Liver (tissue), 9 donors: ENCODE measurements around the gene TGIF2. TPM values are rescaled to one million over a fixed set of nuclear protein-coding genes. Genes with fewer than 3 reads are reported as not detected.

Experiments used
- DNase-seq: peaks from one replicate; pipeline ENCODE4 v3.0.0-alpha.2; 2017; ENCODE audit warnings: low spot score
- H3K27ac ChIP-seq, 2 donors: one replicate each; pipeline ENCODE4 v1.7.0; 2013; ENCODE audit warnings: inconsistent platforms in 2 of 2, low read length in 2 of 2, control low read depth in 1 of 2, low read depth in 1 of 2, mild to moderate bottlenecking in 1 of 2
- H3K27me3 ChIP-seq, 4 donors: one replicate each; pipeline versions ENCODE4 v1.6.1 to v1.7.0; 2013; ENCODE audit warnings: low read length in 3 of 4, inconsistent platforms in 1 of 4, mild to moderate bottlenecking in 1 of 4, moderate library complexity in 1 of 4; ENCODE audit not compliant: control insufficient read depth in 4 of 4, insufficient read depth in 4 of 4
- H3K36me3 ChIP-seq, 4 donors: one replicate each; pipeline versions ENCODE4 v1.6.1 to v1.7.0; 2013; ENCODE audit warnings: low read length in 3 of 4, mild to moderate bottlenecking in 3 of 4, low read depth in 1 of 4, moderate library complexity in 1 of 4; ENCODE audit not compliant: control insufficient read depth in 4 of 4, insufficient read depth in 3 of 4
- H3K4me1 ChIP-seq, 4 donors: one replicate each; pipeline versions ENCODE4 v1.6.1 to v1.7.0; 2013; ENCODE audit warnings: low read length in 3 of 4, mild to moderate bottlenecking in 3 of 4, moderate library complexity in 1 of 4; ENCODE audit not compliant: control insufficient read depth in 4 of 4, insufficient read depth in 4 of 4
- H3K4me3 ChIP-seq, 3 donors: one replicate each; pipeline versions ENCODE4 v1.6.1 to v1.7.0; 2013; ENCODE audit warnings: low read length in 3 of 3, control low read depth in 1 of 3, low read depth in 1 of 3, mild to moderate bottlenecking in 1 of 3
- H3K9ac ChIP-seq, 2 donors: one replicate each; pipeline ENCODE4 v1.7.0; 2013; ENCODE audit warnings: low read length in 2 of 2, mild to moderate bottlenecking in 2 of 2, moderate library complexity in 2 of 2, control low read depth in 1 of 2, low read depth in 1 of 2
- H3K9me3 ChIP-seq, 4 donors: one replicate each; pipeline versions ENCODE4 v1.6.1 to v1.7.0; 2013; ENCODE audit warnings: low read length in 3 of 4; ENCODE audit not compliant: control insufficient read depth in 4 of 4
- ATF3 ChIP-seq: IDR thresholded peaks from 2 replicates; pipeline ENCODE4 v1.6.1; 2016; ENCODE audit warnings: antibody characterized with exemption
- CTCF ChIP-seq: fragments of 150-350 bp; IDR thresholded peaks from 2 replicates; pipeline ENCODE4 v1.5.1; 2017; ENCODE audit warnings: improper control_type of control experiment, low read depth, low read length; ENCODE audit not compliant: missing input control
- EGR1 ChIP-seq, 2 donors: IDR thresholded peaks; 2 replicates each; pipeline ENCODE4 v1.6.1; 2016 to 2018; ENCODE audit warnings: antibody characterized with exemption in 2 of 2, low read depth in 2 of 2
- FOXA1 ChIP-seq: IDR thresholded peaks from 2 replicates; pipeline ENCODE4 v1.6.1; 2016; ENCODE audit warnings: antibody characterized with exemption
- FOXA2 ChIP-seq: IDR thresholded peaks from 2 replicates; pipeline ENCODE4 v1.6.1; 2016; ENCODE audit warnings: antibody characterized with exemption
- GABPA ChIP-seq, 2 donors: IDR thresholded peaks in 1 of 2; conservative IDR thresholded peaks in 1 of 2; 2 replicates each; pipeline ENCODE4 v1.6.1; 2016; ENCODE audit warnings: antibody characterized with exemption in 2 of 2, mild to moderate bottlenecking in 1 of 2, moderate library complexity in 1 of 2
- HNF4A ChIP-seq, 2 donors: conservative IDR thresholded peaks; 2 replicates each; pipeline ENCODE4 v1.6.1; 2016; ENCODE audit warnings: antibody characterized with exemption in 2 of 2, mild to moderate bottlenecking in 2 of 2
- HNF4G ChIP-seq: IDR thresholded peaks from 2 replicates; pipeline ENCODE4 v1.6.1; 2016; ENCODE audit warnings: antibody characterized with exemption
- JUND ChIP-seq, 2 donors: IDR thresholded peaks; 2 replicates each; pipeline ENCODE4 v1.6.1; 2016; ENCODE audit warnings: antibody characterized with exemption in 2 of 2
- MAX ChIP-seq: IDR thresholded peaks from 2 replicates; pipeline ENCODE4 v1.6.1; 2016; ENCODE audit warnings: antibody characterized with exemption
- NR2F2 ChIP-seq: IDR thresholded peaks from 2 replicates; pipeline ENCODE4 v1.6.1; 2016; ENCODE audit warnings: antibody characterized with exemption
- RAD21 ChIP-seq, 2 donors: IDR thresholded peaks; 2 replicates each; pipeline ENCODE4 v1.6.1; 2016; ENCODE audit warnings: antibody characterized with exemption in 2 of 2, mild to moderate bottlenecking in 2 of 2
- REST ChIP-seq: IDR thresholded peaks from 2 replicates; pipeline ENCODE4 v1.6.1; 2016; ENCODE audit warnings: antibody characterized with exemption, mild to moderate bottlenecking
- RXRA ChIP-seq, 2 donors: IDR thresholded peaks; 2 replicates each; pipeline ENCODE4 v1.6.1; 2017 to 2018; ENCODE audit warnings: antibody characterized with exemption in 2 of 2, mild to moderate bottlenecking in 1 of 2
- SP1 ChIP-seq: IDR thresholded peaks from 2 replicates; pipeline ENCODE4 v1.6.1; 2018; ENCODE audit warnings: antibody characterized with exemption, mild to moderate bottlenecking
- TAF1 ChIP-seq: conservative IDR thresholded peaks from 2 replicates; pipeline ENCODE4 v1.6.1; 2016; ENCODE audit warnings: antibody characterized with exemption, mild to moderate bottlenecking
- YY1 ChIP-seq: IDR thresholded peaks from 2 replicates; pipeline ENCODE4 v1.6.1; 2016; ENCODE audit warnings: antibody characterized with exemption, mild to moderate bottlenecking
- ZBTB33 ChIP-seq: IDR thresholded peaks from 2 replicates; pipeline ENCODE4 v1.6.1; 2016; ENCODE audit warnings: antibody characterized with exemption
- WGBS: extraction: QIAGEN DNeasy Blood & Tissue Kit; methylation state at CpG from one replicate; pipeline ENCODE4 v1.1.7; 2013; 5-methylcytosine and 5-hydroxymethylcytosine counted together
- polyA plus RNA-seq, 2 donors: library from polyadenylated mRNA; stranded (reverse) in 1 of 2; unstranded in 1 of 2; fragments of 200-250 nt in 1 of 2; fragments of >200 nt in 1 of 2; fragmentation: Nextera tagmentation in 1 of 2; extraction: Ambion mirVana in 1 of 2; gene quantifications; one replicate each; pipeline versions ENCODE4 v1.2.1 to v1.2.3, GENCODE V29; 2013 to 2015
- total RNA-seq, 2 donors: library from RNA; depleted of rRNA; stranded (reverse); fragments of >200 nt; gene quantifications; one replicate each; pipeline ENCODE4 v1.2.3, GENCODE V29; 2014
- donor health status: healthy.
- donor health status: healthy.
- donor health status: healthy.
- donor health status: healthy.
- donor health status: healthy.

The TGIF2 gene
- total RNA-seq (1 to 10 TPM; 4.8 to 7.9 TPM), polyA plus RNA-seq (1 to 10 TPM; 3.7 to 3.9 TPM)

GRCh38 chr20:36573103-36573797 lies at the start of gene TGIF2:
Gene TGIF2 (plus strand): TSS chr20:36573597. CDS start chr20:36578775, 5,178 bp downstream.
- Histone ChIP-seq H3K27me3 (no peaks in the 10 kb centered on the region), H3K4me3 (peak within 1 kb of the TSS; percentile 63 to 88 (median 66)), H3K36me3 (no peaks in the 10 kb centered on the region), H3K4me1 (peaks cover 6 to 24% (median 14%) of the 10 kb centered on the region in 4 donors), H3K9me3 (no peaks in the 10 kb centered on the region), H3K9ac (peak within 1 kb of the TSS; percentile 69 to 71), H3K27ac (peak within 1 kb of the TSS; percentile 93 to 98)
- 2% methylated on average over 78 of the region's 80 CpGs for WGBS
- DNase-seq = peak; percentile 83
- peak; percentile 69 for TF ChIP-seq YY1
- TF ChIP-seq FOXA2 = no peak
- peak; percentile 47 to 73 for TF ChIP-seq GABPA (IDR thresholded peaks at IDR 0.05 in 1 of 2, conservative IDR thresholded peaks at IDR 0.05 in 1 of 2)
- TF ChIP-seq TAF1 = no peak
- TF ChIP-seq HNF4A (conservative IDR thresholded peaks at IDR 0.05) = no peak
- no peak for TF ChIP-seq NR2F2
- no peak for TF ChIP-seq ZBTB33

- H3K9me3 ChIP-seq = no peaks in the 10 kb centered on the region
- no peak overlapping the region for H3K27ac ChIP-seq
- TF ChIP-seq EGR1 (IDR thresholded peaks at IDR 0.05; ENCODE audit: low read depth in 2 of 2) (no peak), GABPA (IDR thresholded peaks at IDR 0.05 in 1 of 2, conservative IDR thresholded peaks at IDR 0.05 in 1 of 2) (no peak)
- no peak overlapping the region for H3K9ac ChIP-seq
- H3K27me3 ChIP-seq = no peaks in the 10 kb centered on the region
- peaks cover 15 to 42% (median 24%) of the 10 kb centered on the region in 4 donors for H3K36me3 ChIP-seq
- peaks cover 0 to 3% (median 0%) of the 10 kb centered on the region in 4 donors for H3K4me1 ChIP-seq
- H3K4me3 ChIP-seq = no peak overlapping the region
- 91% methylated on average over 17 of the region's 17 CpGs for WGBS
- no peak for DNase-seq
Measured at GRCh38 chr20:36525620-36526365, 47.6 kb upstream of the TGIF2 start.

- Histone ChIP-seq H3K9ac (no peak overlapping the region), H3K27ac (no peak overlapping the region), H3K4me3 (no peak overlapping the region), H3K36me3 (peaks cover 12 to 41% (median 22%) of the 10 kb centered on the region in 4 donors), H3K9me3 (no peaks in the 10 kb centered on the region), H3K4me1 (peaks cover 0 to 3% (median 0%) of the 10 kb centered on the region in 4 donors), H3K27me3 (no peaks in the 10 kb centered on the region)
- WGBS = 97% methylated on average over 29 of the region's 29 CpGs
- TF ChIP-seq YY1 (no peak), REST (no peak), ATF3 (no peak), JUND (IDR thresholded peaks at IDR 0.05) (no peak), MAX (no peak), RXRA (IDR thresholded peaks at IDR 0.05) (no peak), FOXA1 (no peak), NR2F2 (no peak), HNF4G (no peak), EGR1 (IDR thresholded peaks at IDR 0.05; ENCODE audit: low read depth in 2 of 2) (no peak), TAF1 (no peak), CTCF (no peak), HNF4A (conservative IDR thresholded peaks at IDR 0.05) (no peak), RAD21 (IDR thresholded peaks at IDR 0.05) (no peak), GABPA (IDR thresholded peaks at IDR 0.05 in 1 of 2, conservative IDR thresholded peaks at IDR 0.05 in 1 of 2) (no peak), FOXA2 (no peak), SP1 (no peak)
- DNase-seq = no peak
Measured at GRCh38 chr20:36526521-36527011, 46.8 kb upstream of the TGIF2 start.
